G401 (cell line): ENCODE measurements around the gene OR2T34. TPM values are rescaled to one million over a fixed set of nuclear protein-coding genes. Genes with fewer than 3 reads are reported as not detected.
A peak's percentile ranks its signal among the peaks of the same experiment; 100 is the strongest.
"Not testable (repeated sequence)": the region's sequence is repeated elsewhere in the genome, so short reads cannot be mapped to it uniquely, and the experiment has no call there.

Source experiments
- DNase-seq: peaks from one replicate; pipeline ENCODE4 v3.0.0-alpha.2; 2015; ENCODE audit warnings: low spot score
- in situ Hi-C: cut with HindIII; loops from 2 replicates; pipeline ENCODE4 v1.10.0; 2016; ENCODE audit warnings: low sequenced_read_pairs, mixed read lengths
- total RNA-seq: library from RNA; depleted of rRNA; stranded (reverse); fragments of >200 nt; shearing (Covaris generic); gene quantifications from 2 replicates; pipeline ENCODE4 v1.2.3, GENCODE V29; 2014; rRNA removed

OR2T34 gene, protein sequence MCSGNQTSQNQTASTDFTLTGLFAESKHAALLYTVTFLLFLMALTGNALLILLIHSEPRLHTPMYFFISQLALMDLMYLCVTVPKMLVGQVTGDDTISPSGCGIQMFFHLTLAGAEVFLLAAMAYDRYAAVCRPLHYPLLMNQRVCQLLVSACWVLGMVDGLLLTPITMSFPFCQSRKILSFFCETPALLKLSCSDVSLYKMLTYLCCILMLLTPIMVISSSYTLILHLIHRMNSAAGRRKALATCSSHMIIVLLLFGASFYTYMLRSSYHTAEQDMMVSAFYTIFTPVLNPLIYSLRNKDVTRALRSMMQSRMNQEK
- total RNA-seq = not detected in 2 replicates

DNA sequence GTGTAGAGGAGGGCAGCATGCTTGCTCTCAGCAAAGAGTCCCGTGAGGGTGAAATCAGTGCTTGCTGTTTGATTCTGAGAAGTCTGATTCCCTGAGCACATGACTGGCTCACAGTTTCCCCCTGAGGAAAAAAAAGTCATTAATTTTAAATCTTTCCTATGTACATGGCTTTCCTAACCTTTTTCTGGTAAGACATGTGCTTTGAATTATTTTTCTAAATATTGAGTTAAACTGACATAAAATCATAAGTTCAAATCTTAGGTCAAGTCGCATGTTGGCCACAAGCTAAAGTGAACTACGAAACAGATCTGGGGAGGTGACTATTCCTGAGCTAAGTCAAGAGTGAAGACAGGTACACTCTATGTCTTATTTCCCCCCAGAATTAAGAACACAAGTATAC is at the start of gene OR2T34:
Gene OR2T34 (minus strand): TSS at position 101 of the 400 bp plus-strand sequence. CDS start 0 bp downstream, at position 101.
- in situ Hi-C loops, DNase-seq: not testable (repeated sequence)

DNA sequence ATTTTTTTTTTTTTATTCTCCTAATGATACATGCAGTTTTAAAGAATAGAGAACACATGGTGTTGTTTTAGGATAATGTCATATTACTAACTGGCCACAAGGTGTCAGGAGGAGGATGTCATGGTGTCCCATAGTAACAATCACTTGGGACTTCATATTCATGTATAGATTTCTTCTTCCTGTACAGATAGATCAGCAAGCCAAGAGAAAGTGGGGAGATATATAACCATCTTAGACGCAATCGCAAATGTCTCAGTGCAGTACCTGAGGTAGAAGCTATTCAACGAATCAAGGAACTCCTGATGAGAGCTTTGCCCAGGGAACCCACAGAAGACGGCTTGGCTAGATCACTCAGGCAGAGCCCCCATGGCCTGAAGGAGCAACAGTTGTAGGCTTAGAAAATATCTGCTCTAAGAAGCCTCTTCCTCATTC is 48.0 kb upstream of the OR2T34 start:
- peak; percentile 26 for DNase-seq
- in situ Hi-C loops = no loop called here

DNA sequence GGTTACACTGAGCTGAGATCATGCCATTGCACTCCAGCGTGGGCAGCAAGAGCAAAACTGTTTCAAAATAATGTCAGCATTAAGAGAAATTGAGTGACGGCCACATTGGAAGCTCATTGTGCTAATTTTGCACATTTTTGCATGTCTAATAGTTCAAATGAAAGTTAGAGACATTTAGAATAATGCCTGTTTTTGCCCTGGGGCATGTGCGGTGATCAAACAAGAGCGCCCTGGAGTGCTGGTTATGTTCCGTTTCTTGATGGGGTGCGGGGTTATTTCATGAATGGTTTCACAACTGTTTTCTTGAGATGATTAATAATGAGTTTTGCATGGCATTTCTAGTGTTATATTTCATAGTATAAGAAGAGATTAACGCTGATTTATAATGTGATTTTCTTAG is 47.2 kb upstream of the OR2T34 start:
- in situ Hi-C loops = no loop called here

DNA sequence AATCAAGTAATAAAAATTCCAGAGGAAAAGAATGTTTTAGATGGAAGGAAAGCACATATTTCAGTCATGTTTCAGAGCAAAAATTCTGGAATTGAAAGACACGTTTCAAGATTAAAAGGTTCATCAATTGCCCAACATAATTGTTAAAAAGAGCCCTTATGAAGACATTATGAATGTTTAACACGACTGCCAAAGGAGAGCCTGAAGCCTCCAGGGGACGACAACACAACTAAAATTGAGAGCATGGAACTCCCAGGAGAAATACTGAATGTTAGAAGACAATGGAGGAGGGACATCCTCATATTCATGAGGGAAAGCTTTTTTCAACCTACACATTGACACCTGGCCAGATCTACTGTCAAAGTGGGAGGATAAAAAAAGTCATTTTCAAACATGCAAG is 44.3 kb upstream of the OR2T34 start:
- DNase-seq = peak; percentile 35
- in situ Hi-C loops = no loop called here

More for the DNA sequence above, 47.2 kb upstream of the OR2T34 start:
- DNase-seq = no peak

DNA sequence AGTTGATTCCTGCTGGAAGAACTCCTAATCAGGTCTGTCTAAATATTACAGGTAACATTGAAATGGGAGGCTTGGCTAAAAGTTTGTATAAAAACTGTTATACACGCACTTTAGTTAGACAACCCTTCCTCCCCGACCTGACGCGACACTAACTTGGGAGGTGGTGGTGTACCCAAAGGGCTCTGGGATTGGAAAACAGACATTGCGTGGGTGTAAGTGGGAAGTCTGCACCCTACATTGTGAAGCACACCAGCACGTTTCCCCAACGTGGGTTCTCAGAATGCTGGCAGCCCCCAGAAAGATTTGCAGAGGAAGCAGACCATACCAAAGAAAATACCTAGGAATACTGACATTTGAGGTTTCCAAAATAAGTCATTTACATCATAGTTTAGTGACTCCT is 43.6 kb upstream of the OR2T34 start:
- in situ Hi-C loops = no loop called here
- DNase-seq = no peak

DNA sequence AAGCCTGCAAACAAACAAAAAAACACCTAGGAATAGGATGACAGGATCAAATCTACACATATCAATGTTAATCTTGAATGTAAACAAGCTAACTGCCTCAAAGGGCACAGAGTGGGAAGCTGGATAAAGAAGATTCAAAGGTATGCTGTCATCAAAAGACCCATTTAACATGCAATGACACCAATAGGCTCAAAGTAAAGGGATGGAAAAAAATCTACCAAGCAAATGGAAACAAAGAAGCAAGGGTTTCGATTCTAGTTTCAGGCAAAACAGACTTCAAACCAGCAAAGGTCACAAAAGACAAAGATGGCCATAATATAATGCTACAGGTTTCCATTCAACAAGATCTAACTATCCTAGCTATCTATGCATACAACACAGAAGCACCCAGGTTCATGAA is 39.2 kb upstream of the OR2T34 start:
- in situ Hi-C loops = no loop called here
- no peak for DNase-seq

DNA sequence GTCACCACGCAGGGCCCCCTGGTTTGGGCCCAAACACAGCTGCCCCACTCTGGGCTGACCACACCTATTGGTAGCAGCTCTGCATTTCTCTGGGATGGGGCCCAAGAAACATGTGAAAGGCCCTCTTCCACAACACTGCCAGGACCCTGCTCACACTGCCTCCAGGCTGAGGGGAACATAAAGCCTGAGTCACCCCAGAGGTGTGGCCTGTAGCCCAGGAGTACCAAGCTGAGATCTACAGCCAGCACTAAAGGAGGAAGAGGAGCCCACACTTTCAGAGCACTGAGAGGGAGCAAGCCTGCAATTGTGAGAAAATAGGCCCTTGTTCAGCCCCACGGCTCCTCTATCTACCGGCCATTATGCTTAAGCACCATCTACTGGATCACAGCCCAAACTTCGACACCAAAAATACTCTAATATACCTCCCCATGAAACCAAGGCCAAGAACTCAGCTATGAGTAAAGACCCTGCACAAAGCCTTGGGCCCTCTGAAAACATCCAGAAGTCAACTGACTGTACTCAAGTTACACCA is 37.4 kb upstream of the OR2T34 start:
- no peak for DNase-seq
- in situ Hi-C loops = no loop called here

DNA sequence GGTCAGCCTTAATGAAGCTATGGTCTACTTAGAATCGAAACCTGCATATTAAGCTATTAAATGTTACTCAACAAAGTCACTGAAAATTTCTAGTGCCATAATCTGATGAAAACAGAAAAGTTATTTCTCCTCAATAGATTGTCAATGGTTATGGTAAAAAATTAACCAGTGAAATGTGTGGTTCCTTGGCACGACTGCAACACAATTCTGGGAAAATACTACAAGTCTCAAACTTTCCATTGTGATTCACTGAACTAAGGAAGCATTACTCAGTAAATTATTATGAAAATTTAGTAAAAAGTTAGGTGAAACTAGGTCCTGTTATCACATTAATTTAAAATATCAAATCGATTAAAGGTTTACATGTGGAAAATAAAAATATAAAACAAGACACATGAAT is 35.7 kb upstream of the OR2T34 start:
- DNase-seq = no peak
- in situ Hi-C loops = no loop called here

DNA sequence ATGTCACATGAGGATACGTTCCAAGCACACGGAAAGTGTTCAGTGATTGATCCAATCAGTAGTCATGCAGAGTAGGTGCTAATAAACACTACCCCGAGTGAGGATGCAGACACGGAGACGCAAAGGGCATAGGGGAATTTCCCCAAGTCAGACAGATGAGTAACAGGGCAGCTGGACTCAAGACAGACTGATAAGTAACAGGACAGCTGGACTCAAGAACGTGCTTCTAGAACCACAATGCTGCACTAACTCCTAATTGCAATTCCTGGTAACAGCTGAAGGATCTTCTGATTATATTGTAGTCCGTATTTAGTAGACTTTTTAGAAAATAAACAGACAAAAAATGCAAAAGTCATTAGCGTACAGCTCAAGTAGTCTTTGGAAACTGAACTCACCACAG is 24.8 kb upstream of the OR2T34 start:
- in situ Hi-C loops = no loop called here
- DNase-seq = no peak

DNA sequence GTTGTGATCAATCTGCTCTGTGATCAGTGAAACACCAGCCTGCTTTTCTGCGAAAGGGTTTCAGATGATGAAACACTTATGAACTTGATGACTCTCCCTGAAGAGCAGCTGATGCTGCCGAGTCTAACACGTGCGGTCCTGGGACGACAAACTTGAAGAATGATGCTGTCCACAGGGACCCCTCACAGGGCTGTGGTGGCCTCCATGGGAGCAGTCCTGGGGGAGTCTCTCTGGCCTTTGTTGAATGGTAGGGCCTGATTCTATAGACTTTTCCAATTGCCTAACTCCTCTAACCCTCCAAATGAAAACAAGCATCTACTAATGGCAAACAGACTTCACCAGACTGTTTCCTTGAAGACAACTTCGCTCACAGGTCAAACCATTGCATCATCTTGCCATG is 23.0 kb upstream of the OR2T34 start, which contains the start of gene OR2T10:
Gene OR2T10 (minus strand): TSS at position 112 of the 400 bp plus-strand sequence. CDS start 3,932 bp downstream, outside the sequence.
- DNase-seq = no peak
- in situ Hi-C loops = no loop called here

DNA sequence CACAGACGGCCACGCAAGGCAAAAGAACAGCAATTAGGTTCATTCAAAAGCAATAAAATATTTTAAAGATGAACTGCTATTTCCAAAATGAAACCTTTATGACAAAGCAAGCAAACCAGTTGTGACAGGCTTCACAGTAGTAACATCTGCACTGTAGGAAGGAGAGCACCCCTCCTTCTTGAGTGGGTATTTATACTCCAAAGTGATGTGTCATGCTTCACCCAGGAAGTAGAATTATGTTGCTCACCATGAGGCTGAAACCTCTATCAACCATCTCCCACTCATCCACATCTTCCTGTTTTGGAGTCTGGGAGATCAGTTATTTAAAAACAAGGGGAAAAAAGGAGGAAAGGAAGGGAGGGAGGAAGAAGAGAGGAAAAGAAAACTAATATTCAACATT is 22.1 kb upstream of the OR2T34 start:
- in situ Hi-C loops = no loop called here
- no peak for DNase-seq

DNA sequence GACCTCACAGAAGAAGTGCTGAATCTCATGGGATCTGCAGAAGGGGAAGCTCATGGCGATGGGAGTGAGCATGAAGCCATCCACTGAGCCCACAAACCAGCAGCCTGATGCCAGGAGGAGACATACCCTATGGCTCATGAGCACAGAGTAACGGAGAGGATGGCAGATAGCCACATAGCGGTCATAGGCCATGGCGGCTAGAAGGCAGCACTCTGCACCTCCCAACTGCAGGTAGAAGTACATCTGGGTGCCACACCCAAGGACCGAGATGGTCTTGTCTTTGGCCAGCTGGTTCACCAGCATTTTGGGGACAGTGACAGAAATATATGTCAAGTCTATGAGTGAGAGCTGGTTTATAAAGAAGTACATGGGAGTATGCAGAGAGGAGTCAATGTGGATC is 18.7 kb upstream of the OR2T34 start:
- in situ Hi-C loops = no loop called here
- no peak for DNase-seq

DNA sequence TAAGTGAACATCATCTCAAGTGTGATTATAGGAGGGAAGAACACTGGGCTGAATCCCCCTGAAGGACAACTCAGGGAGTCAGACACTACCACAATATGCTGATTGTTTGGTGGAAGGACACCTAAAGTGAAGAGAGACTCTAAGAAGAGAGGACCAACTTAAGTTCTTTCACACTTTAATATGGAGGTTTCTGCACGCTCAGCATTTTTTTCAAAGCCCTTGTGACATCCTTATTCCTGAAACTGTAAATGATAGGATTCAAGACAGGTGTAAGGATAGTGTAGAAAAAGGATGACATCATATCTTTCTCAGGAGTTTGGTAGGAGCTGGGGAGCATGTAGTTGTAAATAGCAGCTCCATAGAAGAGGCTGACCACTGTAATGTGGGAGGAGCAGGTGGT is 18.1 kb upstream of the OR2T34 start:
- no peak for DNase-seq
- in situ Hi-C loops = no loop called here

DNA sequence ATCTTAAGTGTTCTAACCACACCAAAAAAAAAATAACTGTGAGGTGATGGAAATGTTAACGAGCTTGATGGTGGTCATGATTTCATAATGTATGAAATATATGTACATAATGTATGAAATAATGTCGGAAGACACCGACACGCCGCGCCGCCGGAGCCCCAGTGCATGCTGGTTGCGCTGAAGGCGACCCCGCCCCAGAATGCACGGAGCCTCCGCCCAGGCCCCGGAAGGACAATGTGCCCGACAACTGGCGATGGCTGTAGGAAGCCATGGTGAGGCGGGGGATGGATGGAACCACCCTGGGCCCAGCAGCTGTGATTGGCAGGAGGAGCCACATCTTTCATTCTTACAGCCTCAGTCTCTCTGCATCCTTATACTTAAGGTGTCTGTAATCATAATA is 15.5 kb upstream of the OR2T34 start:
- DNase-seq = no peak
- in situ Hi-C loops = no loop called here

DNA sequence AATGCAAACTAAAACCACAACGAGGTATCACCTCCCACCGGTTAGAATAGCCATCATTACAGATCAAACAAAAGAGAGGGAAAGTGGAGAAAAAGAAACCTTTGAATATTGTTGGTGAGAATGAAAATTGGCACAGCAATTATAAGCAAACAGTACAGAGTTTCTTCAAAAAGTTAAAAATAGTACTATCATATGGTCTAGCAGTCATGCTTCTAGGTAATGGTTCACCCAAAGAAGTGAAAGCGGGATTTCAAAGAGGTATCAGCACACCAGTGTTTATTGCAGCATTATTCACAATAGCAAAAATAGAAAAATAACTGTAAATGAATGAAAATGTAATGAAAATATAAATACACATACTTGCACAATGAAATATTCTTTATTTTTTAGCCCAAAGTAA is 14.8 kb upstream of the OR2T34 start:
- DNase-seq = no peak
- in situ Hi-C loops = no loop called here

DNA sequence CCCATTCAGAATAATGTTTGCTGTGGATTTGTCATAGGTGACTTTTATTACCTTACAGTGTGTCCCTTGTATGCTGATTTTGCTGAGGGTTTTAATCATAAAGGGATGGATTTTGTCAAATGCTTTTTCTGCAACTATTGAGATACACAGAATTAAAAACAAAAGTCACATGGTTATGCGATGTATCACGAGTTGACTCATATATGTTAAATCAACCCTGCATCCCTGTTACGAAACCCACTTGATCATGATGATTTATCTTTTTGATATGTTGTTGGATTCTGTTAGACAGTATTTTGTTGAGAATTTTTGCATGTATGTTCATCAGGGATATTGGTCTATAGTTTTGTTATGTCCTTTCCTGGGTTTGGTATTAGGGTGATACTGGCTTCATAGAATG is 10.7 kb upstream of the OR2T34 start:
- DNase-seq = no peak
- in situ Hi-C loops = no loop called here

DNA sequence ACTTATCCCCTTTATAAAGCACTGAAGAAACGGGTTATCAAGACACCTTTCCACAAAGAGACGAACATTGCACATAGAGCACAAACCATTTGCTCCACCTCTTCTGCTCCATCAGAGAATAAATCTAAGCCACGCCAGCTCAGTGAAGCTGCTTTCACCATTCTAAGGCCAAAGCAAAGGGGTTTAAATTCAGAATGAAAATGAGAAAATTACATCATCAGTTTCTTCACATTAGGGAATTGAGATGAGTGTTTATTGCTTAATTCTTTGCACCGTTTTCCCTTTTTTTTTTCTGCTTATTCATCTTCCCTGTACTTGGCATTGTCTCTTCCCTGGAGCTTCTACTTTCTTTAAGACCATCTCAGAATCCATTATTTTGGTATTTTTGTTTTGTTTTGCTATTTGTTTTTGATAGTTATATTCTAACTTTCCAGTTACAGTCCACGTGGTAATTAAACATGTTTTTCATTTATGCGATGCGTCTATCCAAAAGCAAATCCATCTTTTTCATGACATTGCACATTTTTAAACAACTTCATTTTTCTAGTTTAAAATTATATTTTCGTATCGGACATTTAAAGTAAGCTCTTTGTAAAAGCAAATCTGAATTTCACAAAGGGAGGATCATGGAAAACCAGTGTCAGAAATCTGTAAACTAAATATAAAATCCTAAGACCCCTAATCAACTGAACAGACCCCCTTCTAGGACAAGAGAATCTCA is 1.9 kb upstream of the OR2T34 start:
- in situ Hi-C loops = no loop called here

DNA sequence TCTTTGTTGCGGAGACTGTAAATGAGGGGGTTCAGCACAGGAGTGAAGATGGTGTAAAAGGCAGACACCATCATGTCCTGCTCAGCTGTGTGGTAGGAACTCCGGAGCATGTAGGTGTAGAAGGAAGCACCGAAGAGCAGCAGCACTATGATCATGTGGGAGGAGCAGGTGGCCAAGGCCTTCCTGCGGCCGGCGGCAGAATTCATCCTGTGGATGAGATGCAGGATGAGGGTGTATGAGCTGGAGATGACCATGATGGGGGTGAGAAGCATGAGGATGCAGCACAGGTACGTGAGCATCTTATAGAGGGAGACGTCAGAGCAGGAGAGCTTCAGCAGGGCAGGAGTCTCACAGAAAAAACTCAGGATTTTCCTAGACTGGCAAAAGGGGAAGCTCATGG is 701 bp downstream of the OR2T34 start:
- in situ Hi-C loops, DNase-seq: not testable (repeated sequence)

More for the DNA sequence above, 1.9 kb upstream of the OR2T34 start:
- DNase-seq = no peak

DNA sequence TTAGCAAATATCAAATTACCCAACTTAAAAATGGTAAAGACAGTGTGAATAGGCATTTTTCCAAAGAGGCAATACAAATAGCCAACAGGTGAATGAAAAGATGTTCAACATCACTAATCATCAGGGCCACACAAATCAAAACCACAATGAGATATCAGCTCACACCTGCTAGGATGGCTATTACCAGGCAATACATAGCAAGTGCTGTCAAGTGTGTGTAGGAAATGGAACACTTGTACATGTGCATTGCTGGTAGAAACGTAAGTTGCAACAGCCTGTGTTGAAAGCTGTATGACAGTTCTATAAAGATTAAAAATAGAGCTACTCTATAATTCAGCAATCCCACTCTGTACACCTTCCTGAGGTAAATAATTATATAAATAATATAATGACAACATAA is 2.5 kb downstream of the OR2T34 start:
- DNase-seq, in situ Hi-C loops: not testable (repeated sequence)

DNA sequence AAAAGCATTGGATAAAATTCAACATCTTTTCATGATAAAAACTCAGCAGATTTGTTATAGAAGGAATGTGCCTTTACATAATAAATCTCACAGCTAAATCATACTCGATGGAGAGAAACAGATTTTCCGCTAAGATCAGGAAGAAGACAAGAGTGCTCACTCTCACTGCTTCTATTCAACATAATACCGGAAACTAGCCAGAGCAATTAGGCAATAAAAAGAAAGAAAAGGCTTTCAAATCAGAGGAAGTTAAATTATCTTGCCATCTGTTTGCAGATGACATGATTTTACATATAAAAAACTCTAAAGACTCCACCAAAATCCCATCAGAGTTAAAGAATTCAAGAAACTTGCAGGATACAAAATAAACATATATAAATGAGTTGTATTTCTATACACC is 3.7 kb downstream of the OR2T34 start:
- in situ Hi-C loops, DNase-seq: not testable (repeated sequence)
